ENCODE data around the gene DHX9.

The DHX9 gene

GRCh38 chr1:182877331-182877730 is 38.2 kb downstream of the DHX9 start:
- POLR2A ChIA-PET (ENCODE audit: low non-redundant PET), result no interaction called here
- no peak for DNase-seq (ENCODE audit: low spot score)
- no peak overlapping the region for H3K27ac ChIP-seq
- CTCF ChIA-PET, result no interaction called here
- TF ChIP-seq CTCF (conservative IDR thresholded peaks at IDR 0.05; ENCODE audit: low read depth), result no peak

- CTCF ChIA-PET, result no interaction called here
- no peak for TF ChIP-seq CTCF (conservative IDR thresholded peaks at IDR 0.05; ENCODE audit: low read depth)
- no peak overlapping the region for H3K27ac ChIP-seq
- no peak for DNase-seq (ENCODE audit: low spot score)
- POLR2A ChIA-PET (ENCODE audit: low non-redundant PET), result no interaction called here
These were observed 38.7 kb downstream of the DHX9 start for GRCh38 chr1:182877842-182878241.

- ChIA-PET POLR2A (ENCODE audit: low non-redundant PET) (no interaction called here), CTCF (interaction anchor here (0.7 kb wide), 1 partner anchor 593 kb away, joined by 4 read pairs; no protein-coding TSS in a partner anchor)
- H3K27ac ChIP-seq, result no peak overlapping the region
- DNase-seq (ENCODE audit: low spot score), result no peak
- TF ChIP-seq CTCF (conservative IDR thresholded peaks at IDR 0.05; ENCODE audit: low read depth), result no peak
These were observed 45.7 kb downstream of the DHX9 start for GRCh38 chr1:182884872-182885271.

- H3K27ac ChIP-seq, result no peak overlapping the region
- ChIA-PET CTCF (no interaction called here), POLR2A (ENCODE audit: low non-redundant PET) (no interaction called here)
- no peak for DNase-seq (ENCODE audit: low spot score)
- no peak for TF ChIP-seq CTCF (conservative IDR thresholded peaks at IDR 0.05; ENCODE audit: low read depth)
These were observed 46.4 kb downstream of the DHX9 start for GRCh38 chr1:182885591-182885990.

GRCh38 chr1:182886985-182887384 is 47.8 kb downstream of the DHX9 start:
- no peak for DNase-seq (ENCODE audit: low spot score)

GRCh38 chr1:182888736-182889531 is 49.8 kb downstream of the DHX9 start:
- TF ChIP-seq CTCF (conservative IDR thresholded peaks at IDR 0.05; ENCODE audit: low read depth), result no peak
- POLR2A ChIA-PET (ENCODE audit: low non-redundant PET), result no interaction called here
- DNase-seq (ENCODE audit: low spot score), result no peak
- CTCF ChIA-PET, result no interaction called here
- no peak overlapping the region for H3K27ac ChIP-seq

More at GRCh38 chr1:182886985-182887384, 47.8 kb downstream of the DHX9 start:
- TF ChIP-seq CTCF (conservative IDR thresholded peaks at IDR 0.05; ENCODE audit: low read depth), result no peak
- POLR2A ChIA-PET (ENCODE audit: low non-redundant PET), result no interaction called here
- CTCF ChIA-PET, result no interaction called here
- no peak overlapping the region for H3K27ac ChIP-seq

Data from RWPE1 (cell line).